Muscle layer of colon (tissue), 2 donors: ENCODE data around the gene AKT3.
"Not testable (repeated sequence)": the region's sequence is repeated elsewhere in the genome, so short reads cannot be mapped to it uniquely, and the experiment has no call there.

Source experiments
- H3K27ac ChIP-seq: one replicate; pipeline ENCODE4 v1.7.0; 2013; ENCODE audit warnings: low read depth, mild to moderate bottlenecking, low read length, moderate library complexity
- H3K27me3 ChIP-seq, 2 donors: one replicate each; pipeline ENCODE4 v1.7.0; 2013; ENCODE audit warnings: low read length in 2 of 2, mild to moderate bottlenecking in 2 of 2; ENCODE audit not compliant: insufficient read depth in 2 of 2, control insufficient read depth in 1 of 2
- H3K36me3 ChIP-seq: one replicate; pipeline ENCODE4 v1.7.0; 2013; ENCODE audit warnings: mild to moderate bottlenecking, low read length; ENCODE audit not compliant: insufficient read depth
- H3K4me1 ChIP-seq: one replicate; pipeline ENCODE4 v1.7.0; 2013; ENCODE audit warnings: mild to moderate bottlenecking, low read length; ENCODE audit not compliant: insufficient read depth
- H3K4me3 ChIP-seq, 2 donors: one replicate each; pipeline ENCODE4 v1.7.0; 2013; ENCODE audit warnings: low read length in 2 of 2, low read depth in 1 of 2, mild to moderate bottlenecking in 1 of 2, moderate library complexity in 1 of 2
- H3K9ac ChIP-seq: one replicate; pipeline ENCODE4 v1.7.0; 2013; ENCODE audit warnings: low read length
- H3K9me3 ChIP-seq: one replicate; pipeline ENCODE4 v1.7.0; 2013; ENCODE audit warnings: mild to moderate bottlenecking, low read length
- donor health status: abdominal sarcoma.
- donor health status: Adenocarcinoma of cecum.

Gene AKT3

GRCh38 chr1:243595527-243596210 lies 254.4 kb downstream of the AKT3 start:
- Histone ChIP-seq H3K4me3 (no peak overlapping the region), H3K36me3 (no peaks in the 10 kb centered on the region), H3K9ac (no peak overlapping the region), H3K4me1 (no peaks in the 10 kb centered on the region), H3K27me3 (no peaks in the 10 kb centered on the region), H3K9me3 (no peaks in the 10 kb centered on the region), H3K27ac (no peak overlapping the region)

DNA sequence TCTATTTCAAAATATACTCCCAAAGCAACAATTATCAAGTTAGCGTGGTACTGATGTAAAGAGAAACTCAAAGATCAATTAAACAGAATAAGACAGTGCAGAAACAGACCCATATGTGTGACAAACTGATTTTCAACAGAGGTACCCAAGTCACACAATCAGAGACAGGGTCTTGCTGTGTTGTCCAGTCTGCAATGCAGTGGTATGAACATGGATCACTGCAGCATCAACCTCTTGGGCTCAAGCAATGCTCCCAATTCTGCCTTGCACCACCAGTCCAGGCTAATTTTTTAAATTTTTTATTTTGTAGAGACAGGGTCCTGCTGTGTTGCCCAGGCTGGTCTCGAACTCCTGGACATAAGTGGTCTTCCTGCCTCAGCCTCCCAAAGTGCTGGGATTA lies 255.6 kb downstream of the AKT3 start:
- Histone ChIP-seq H3K4me1 (no peaks in the 10 kb centered on the region), H3K27ac (no peak overlapping the region), H3K27me3 (no peaks in the 10 kb centered on the region), H3K9ac (no peak overlapping the region), H3K9me3 (no peaks in the 10 kb centered on the region), H3K36me3 (no peaks in the 10 kb centered on the region), H3K4me3 (no peak overlapping the region)

GRCh38 chr1:243589286-243589685 lies 260.8 kb downstream of the AKT3 start:
- H3K27ac ChIP-seq, H3K36me3 ChIP-seq, H3K4me3 ChIP-seq, H3K9ac ChIP-seq, H3K27me3 ChIP-seq, H3K4me1 ChIP-seq, H3K9me3 ChIP-seq: not testable (repeated sequence)

DNA sequence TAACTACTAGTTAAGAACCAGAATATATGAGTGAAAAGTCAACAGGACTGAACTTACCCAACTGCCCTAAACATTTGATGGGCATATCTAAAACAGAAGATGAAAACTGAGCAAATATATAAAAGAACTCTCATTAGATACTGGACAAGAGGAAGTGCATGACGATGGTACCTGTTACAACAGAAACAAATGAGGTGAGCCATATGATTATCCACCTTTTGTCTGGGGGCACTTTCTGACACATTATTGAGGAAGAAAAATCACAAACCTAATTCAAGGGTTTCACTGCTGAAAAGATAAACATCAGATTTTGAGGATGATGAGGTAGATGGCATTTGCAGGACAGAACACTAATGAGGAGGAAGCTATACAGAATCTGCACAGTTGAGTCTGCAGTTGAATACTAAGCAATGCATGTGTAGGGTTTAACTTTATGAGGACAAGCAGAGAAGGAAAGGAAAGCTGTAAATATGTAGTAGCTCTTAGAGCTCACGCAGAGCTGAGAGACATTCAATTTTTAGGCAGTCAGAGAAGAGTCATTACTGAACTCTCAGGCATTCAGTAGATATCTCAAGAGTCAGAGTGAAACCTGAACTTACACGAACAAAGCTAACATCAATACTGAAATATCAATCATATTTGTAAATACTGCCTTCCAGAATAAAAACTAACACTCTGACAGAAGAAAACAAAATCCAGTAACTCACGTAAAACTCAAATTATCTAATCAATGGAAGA lies 262.1 kb downstream of the AKT3 start:
- no peaks in the 10 kb centered on the region for H3K9me3 ChIP-seq
- H3K4me1 ChIP-seq, result no peaks in the 10 kb centered on the region
- no peak overlapping the region for H3K27ac ChIP-seq
- H3K9ac ChIP-seq, result no peak overlapping the region
- H3K4me3 ChIP-seq, result no peak overlapping the region
- no peaks in the 10 kb centered on the region for H3K36me3 ChIP-seq
- H3K27me3 ChIP-seq, result no peaks in the 10 kb centered on the region

DNA sequence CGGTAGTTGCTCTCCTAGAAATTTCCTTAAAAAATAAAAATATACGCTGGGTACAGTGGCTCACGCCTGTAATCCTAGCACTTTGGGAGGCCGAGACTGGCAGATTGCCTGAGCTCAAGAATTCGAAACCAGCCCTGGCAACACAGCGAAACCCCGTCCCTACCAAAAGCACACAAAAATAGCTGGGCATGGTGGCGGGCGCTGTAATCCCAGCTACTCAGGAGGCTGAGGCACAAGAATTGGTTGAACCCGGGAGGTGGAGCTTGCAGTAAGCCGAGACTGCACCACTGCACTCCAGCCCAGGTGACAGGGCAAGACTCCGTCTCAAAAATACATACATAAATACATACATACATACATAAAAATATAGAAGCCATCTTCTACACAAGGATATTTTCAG lies 262.8 kb downstream of the AKT3 start:
- Histone ChIP-seq H3K9ac (no peak overlapping the region), H3K4me1 (no peaks in the 10 kb centered on the region), H3K27me3 (no peaks in the 10 kb centered on the region), H3K36me3 (no peaks in the 10 kb centered on the region), H3K27ac (no peak overlapping the region), H3K9me3 (no peaks in the 10 kb centered on the region), H3K4me3 (no peak overlapping the region)

GRCh38 chr1:243585982-243586381 lies 264.1 kb downstream of the AKT3 start:
- Histone ChIP-seq H3K4me3 (no peak overlapping the region), H3K9ac (no peak overlapping the region), H3K27me3 (no peaks in the 10 kb centered on the region), H3K4me1 (no peaks in the 10 kb centered on the region), H3K27ac (no peak overlapping the region), H3K36me3 (no peaks in the 10 kb centered on the region), H3K9me3 (peaks cover 3% of the 10 kb centered on the region)

DNA sequence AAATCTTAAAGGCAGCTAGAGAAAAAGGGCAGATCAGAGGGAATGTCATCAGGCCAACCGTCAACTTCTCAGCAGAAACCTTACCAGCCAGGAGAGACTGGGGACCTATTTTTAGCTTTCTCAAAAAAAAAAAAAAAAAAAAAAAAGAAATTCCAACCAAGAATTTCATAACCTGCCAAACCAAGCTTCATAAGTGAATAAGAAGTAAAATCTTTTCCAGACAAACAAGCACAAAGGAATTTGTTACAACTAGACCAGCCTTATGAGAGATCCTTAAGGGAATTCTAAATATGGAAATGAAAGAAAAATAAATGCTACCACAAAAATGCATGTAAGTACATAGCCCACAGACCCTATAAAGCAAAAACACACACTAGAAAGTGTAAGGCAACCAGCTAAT lies 267.7 kb downstream of the AKT3 start:
- H3K4me1 ChIP-seq, result no peaks in the 10 kb centered on the region
- H3K4me3 ChIP-seq, result no peak overlapping the region
- no peaks in the 10 kb centered on the region for H3K27me3 ChIP-seq
- H3K27ac ChIP-seq, result no peak overlapping the region
- H3K36me3 ChIP-seq, result peaks cover 11% of the 10 kb centered on the region
- no peak overlapping the region for H3K9ac ChIP-seq
- H3K9me3 ChIP-seq, result peaks cover 9% of the 10 kb centered on the region

DNA sequence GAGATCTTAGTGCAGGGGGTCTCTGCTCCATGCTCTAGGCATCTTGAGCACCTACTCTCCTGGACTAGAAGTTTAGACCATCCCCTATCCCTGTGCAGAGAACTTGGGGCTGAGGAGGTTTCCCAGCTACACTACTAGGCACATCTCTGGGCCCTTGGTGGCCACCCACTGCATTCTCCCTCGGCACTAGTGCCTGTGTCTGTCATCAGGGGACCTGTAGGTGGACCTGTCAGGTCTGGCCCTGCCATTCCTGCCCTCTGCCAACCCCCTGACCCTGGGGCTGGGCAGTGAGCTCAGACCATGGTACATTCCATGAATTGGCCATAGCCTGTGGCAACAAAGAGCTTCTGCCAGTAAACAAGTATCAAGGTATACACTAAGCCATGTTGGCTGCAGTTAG lies 269.1 kb downstream of the AKT3 start:
- Histone ChIP-seq H3K9ac (no peak overlapping the region), H3K4me1 (no peaks in the 10 kb centered on the region), H3K27me3 (no peaks in the 10 kb centered on the region), H3K4me3 (no peak overlapping the region), H3K36me3 (peaks cover 11% of the 10 kb centered on the region), H3K27ac (no peak overlapping the region), H3K9me3 (peaks cover 9% of the 10 kb centered on the region)

GRCh38 chr1:243580072-243580471 lies 270.0 kb downstream of the AKT3 start:
- no peak overlapping the region for H3K27ac ChIP-seq
- no peak overlapping the region for H3K4me3 ChIP-seq
- peaks cover 11% of the 10 kb centered on the region for H3K36me3 ChIP-seq
- no peak overlapping the region for H3K9ac ChIP-seq
- no peaks in the 10 kb centered on the region for H3K4me1 ChIP-seq
- H3K27me3 ChIP-seq, result no peaks in the 10 kb centered on the region
- peaks cover 9% of the 10 kb centered on the region for H3K9me3 ChIP-seq

DNA sequence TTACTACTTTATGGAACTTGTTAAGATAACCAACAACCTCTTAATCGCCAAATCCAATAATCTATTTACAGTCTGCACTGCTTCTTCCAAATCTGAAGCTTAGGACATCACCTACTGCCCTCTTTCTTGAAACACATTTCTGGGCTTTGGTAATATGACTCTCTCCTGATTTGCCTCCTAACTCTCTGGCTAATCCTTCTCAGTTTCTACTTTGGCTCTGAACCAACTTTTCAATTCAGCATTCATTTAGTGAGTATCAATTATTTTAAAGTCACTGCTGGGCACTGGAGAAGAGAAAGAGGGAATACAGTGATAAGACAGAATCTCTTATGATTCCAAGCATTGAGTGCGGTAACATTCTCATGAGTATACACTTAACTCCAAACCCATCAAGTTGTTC lies 275.0 kb downstream of the AKT3 start:
- no peak overlapping the region for H3K9ac ChIP-seq
- no peak overlapping the region for H3K4me3 ChIP-seq
- H3K27ac ChIP-seq, result no peak overlapping the region
- peaks cover 6% of the 10 kb centered on the region for H3K36me3 ChIP-seq
- no peaks in the 10 kb centered on the region for H3K4me1 ChIP-seq
- H3K9me3 ChIP-seq, result no peaks in the 10 kb centered on the region
- no peaks in the 10 kb centered on the region for H3K27me3 ChIP-seq

DNA sequence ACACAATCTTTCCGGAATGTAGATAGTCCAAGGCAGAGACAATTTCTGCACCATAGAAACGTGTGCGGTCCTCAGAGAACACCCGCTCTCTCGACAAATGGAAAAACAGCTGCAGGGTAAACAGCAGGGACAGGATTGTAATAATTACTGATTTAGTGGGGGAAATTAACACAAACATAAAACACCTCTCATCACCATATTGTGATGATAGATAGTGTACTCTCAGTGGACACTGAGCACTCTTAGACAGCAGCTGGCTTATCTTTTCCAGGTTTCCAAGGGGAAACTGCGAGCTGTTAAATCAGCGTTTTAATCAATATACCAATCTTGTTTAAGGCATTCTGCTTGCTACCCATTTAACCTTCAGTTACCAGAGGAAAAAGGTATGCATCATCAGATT lies 277.1 kb downstream of the AKT3 start:
- Histone ChIP-seq H3K4me1 (peaks cover 13% of the 10 kb centered on the region), H3K9ac (no peak overlapping the region), H3K27ac (no peak overlapping the region), H3K4me3 (no peak overlapping the region), H3K9me3 (no peaks in the 10 kb centered on the region), H3K36me3 (peaks cover 4% of the 10 kb centered on the region), H3K27me3 (no peaks in the 10 kb centered on the region)

- H3K4me3 ChIP-seq, result no peak overlapping the region
- H3K4me1 ChIP-seq, result peaks cover 19% of the 10 kb centered on the region
- H3K27me3 ChIP-seq, result no peaks in the 10 kb centered on the region
- H3K27ac ChIP-seq, result peak overlapping the region; percentile 10
- H3K9me3 ChIP-seq, result no peaks in the 10 kb centered on the region
- peaks cover 4% of the 10 kb centered on the region for H3K36me3 ChIP-seq
- no peak overlapping the region for H3K9ac ChIP-seq
Measured at GRCh38 chr1:243568793-243569192, 281.2 kb downstream of the AKT3 start.
